HG02970 (cell line): Measurements from ENCODE around the gene SLC35E4.
"Not testable (repeated sequence)": the region's sequence is repeated elsewhere in the genome, so short reads cannot be mapped to it uniquely, and the experiment has no call there.

ENCODE experiments used
- ATAC-seq: cut with Tn5 transposase; IDR thresholded peaks from one replicate; pipeline ENCODE4 v1.9.1; 2021; ENCODE audit warnings: mild to moderate bottlenecking, moderate library complexity, moderate number of reproducible peaks; ENCODE audit not compliant: unreplicated experiment, low FRiP score

SLC35E4 gene, protein sequence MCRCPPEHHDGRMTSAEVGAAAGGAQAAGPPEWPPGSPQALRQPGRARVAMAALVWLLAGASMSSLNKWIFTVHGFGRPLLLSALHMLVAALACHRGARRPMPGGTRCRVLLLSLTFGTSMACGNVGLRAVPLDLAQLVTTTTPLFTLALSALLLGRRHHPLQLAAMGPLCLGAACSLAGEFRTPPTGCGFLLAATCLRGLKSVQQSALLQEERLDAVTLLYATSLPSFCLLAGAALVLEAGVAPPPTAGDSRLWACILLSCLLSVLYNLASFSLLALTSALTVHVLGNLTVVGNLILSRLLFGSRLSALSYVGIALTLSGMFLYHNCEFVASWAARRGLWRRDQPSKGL

DNA sequence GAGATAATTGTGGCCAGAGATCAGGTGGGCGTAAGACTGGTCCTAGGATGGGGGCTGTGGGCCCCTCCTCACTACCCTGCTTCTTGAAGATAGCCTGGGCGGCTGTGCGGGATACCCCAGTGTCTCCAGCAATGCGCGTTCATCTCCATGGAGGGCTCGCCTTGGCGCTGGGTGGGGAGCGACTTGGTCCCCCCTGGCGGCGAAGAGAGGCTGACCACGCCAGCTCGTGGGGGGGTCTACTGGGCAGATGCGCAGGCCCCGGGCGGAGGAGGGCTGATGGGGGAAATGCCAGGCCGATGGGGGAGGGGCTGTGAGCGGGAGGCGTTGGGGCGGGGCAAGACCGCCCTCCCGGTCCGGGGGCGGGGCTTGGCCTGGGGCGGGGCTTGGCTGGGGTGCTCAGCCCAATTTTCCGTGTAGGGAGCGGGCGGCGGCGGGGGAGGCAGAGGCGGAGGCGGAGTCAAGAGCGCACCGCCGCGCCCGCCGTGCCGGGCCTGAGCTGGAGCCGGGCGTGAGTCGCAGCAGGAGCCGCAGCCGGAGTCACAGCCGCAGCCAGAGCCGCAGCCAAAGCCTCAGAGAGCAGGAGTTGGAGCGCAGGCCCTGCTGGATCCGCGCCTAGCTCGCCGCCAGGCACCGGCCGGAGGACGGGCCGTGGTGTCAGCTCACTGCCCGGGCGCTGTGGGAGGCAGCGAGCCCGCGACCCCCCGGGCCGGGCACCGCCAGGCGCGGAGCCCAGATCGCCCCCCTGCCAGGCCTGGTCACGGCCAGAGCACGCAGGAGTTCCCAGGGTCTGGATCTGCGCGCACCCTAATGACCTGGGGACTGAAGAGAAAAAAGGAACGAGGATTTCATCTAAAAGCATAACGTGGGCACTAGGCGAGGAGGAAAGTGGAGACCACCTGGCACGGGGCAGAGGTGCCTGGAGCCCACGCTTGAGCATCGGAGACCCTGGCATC, at the start of gene SLC35E4:
Gene SLC35E4 (plus strand): TSS at position 509 of the 953 bp plus-strand sequence. CDS start 670 bp downstream, outside the sequence.
- ATAC-seq, result peak; percentile 64

DNA sequence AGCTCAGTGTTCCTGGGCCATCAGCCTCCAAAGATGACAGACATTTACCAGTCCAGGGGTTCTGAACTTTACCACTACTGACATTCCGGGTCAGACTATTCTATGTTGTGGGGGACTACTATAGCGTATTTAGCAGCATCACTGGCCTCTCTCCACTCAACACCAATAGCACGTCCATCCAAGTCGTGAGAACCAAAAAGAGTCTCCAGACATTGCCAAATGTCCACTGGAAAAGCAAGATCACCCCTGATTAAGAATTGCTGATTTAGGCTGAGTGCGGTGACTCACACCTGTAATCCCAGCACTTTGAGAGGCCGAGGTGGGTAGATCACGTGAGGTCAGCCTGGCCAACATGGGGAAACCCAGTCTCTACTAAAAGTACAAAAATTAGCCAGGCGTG, 49.2 kb upstream of the SLC35E4 start:
- ATAC-seq, result no peak

DNA sequence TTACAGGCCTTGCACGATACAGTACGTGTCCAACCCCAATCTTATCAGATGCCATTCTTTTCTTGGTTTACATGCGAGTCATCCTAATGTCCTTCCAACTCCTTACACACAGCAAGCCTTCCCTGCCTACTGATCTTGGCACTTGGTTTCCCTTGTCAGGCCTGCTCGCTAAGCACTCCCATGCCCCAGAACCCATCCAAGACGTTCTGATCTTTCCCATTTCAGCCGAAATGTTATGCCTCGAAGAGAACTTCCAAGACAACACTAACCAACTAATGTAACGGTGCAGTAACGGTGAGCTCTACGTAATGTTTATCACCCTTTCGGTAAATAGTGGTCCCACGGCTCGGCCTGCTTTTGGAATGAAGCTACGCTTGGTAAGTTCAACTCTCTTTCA, 44.4 kb upstream of the SLC35E4 start:
- ATAC-seq, result no peak

DNA sequence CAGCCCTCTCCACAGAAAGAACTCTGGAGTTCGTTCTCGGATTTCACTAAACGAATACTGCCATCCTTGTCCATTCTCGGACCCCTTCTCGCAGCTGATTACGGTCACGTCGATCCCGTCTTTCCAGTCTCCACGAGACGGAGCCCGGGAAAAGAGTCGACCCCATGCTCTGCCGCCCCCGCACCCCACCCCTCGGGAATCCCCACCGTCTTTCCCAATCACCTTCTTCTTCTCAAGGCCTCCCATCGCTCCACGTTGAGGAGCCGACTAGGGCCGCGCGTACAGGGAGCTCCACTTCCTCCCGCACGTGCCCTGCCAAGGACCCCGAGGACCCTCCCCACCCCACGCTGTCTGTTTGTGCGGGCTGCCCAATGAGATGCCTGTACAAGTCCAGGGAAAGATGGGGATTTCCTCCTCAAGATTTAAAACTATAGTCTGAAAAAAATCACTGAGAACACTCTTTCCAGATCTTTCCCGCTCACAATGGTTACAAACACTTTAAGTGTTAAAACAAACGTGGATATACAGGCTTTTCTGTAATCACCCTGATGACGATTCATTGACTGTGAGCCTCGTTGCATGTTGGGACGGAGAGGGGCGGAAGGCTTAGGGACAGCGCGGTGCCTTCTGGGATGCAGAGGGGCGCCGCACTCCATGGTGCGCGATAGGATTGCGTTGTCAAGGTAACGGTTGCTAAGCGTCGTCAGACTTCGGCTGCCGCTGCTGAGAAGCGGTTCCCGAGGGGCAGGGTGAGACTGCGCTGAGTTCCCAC, 43.8 kb upstream of the SLC35E4 start, which contains the start of gene PES1:
Gene PES1 (minus strand): TSS at position 323 of the 772 bp plus-strand sequence. CDS start 77 bp downstream, at position 246.
- ATAC-seq, result peak; percentile 96

DNA sequence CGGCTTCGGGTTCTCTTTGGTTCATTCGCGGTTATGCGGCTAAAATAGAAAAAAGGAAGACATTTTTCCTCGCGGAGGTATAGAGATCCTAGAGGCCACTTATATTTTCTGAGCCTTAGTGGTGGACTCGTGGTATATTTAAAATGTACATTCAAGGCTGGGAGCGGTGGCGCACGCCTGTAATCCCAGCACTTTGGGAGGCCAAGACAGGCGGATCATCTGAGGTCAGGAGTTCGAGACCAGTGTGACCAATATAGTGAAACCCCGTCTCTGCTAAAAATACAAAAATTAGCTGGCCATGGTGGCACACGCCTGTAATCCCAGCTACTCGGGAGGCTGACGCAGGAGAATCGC, 43.2 kb upstream of the SLC35E4 start:
- not testable (repeated sequence) for ATAC-seq

DNA sequence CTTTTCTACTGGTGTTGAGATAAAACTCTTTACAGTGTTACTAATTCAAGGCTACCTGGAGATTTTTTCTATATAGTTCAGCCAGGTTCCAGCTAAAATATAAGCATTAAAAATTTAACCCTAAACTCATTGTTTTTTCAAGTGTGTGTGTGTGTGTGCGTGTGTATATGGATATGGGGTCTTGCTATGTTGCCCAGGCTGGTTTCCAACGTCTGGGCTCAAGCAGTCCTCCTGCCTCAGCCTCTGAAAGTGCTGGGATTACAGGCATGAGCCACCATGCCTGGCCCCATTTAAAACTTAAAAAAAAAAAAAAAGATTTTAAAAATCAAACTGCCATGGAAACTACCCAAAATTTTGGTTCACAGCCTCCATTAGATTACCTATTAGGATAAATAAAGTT, 39.4 kb upstream of the SLC35E4 start:
- no peak for ATAC-seq

DNA sequence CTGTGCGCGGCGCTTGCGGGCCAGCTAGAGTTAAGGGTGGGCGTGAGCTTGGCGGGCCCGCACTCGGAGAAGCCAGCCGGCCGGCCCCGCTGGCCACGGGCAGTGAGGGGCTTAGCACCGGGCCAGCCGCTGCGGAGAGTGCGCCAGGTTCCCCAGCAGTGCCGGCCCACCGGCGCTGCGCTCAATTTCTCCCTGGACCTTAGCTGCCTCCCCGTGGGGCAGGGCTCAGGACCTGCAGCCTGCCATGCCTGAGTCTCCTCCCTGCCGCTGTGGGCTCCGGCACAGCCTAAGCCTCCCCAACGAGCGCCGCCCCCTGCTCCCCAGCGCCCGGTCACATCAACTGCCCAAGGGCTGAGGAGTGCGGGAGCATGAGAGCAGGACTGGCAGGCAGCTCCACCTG, 38.7 kb upstream of the SLC35E4 start:
- ATAC-seq, result no peak

DNA sequence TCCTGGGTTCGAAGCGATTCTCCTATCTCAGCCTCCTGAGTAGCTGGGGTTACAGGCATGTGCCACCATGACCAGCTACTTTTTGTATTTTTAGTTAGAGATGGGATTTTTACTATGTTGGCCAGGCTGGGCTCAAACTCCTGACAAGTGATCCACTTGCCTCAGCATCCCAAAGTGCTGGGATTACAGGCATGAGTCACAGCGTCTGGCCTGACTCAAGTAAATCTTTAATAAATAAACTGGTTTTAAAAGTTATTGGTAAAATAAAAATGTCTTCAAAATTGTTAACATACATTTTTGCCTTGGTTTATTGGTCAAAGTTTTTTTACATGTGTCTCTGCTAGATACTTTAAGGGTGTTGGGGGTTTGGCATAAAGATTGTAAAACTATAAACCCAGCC, 36.6 kb upstream of the SLC35E4 start:
- no peak for ATAC-seq

DNA sequence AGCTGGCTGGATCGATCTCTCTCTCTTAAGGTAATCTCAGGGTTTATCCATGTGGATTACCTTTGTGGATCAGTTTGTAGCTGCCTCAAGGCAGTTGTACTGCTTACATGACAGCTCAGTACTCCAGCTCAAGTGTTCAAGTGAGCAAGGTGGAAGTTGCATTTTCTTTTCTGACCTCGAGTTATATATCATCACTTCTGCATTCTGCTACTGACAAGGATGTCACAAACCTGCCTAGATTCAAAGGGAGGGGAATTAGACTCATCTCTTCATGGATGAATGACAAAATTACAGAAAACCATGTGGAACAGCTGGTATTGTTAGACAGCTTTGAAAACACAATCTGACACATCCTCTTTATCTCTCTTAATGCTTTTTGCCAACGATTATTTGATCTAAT, 34.7 kb upstream of the SLC35E4 start:
- ATAC-seq, result no peak

DNA sequence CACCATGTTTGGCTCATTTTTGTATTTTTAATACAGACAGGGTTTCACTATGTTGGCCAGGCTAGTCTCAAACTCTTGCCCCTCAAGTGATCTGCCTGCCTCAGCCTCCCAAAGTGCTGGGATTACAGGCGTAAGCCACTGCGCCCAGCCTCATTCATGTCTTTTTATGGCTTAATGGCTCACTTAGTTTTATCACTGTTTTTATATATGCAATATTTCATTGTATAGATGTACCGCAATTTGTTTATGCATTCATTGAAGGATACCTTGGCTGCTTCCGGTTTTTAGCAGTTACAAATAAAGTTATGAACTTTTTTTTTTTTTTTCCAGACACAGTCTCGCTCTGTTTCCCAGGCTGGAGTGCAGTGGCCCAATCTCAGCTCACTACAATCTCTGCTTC, 34.1 kb upstream of the SLC35E4 start:
- ATAC-seq, result no peak

DNA sequence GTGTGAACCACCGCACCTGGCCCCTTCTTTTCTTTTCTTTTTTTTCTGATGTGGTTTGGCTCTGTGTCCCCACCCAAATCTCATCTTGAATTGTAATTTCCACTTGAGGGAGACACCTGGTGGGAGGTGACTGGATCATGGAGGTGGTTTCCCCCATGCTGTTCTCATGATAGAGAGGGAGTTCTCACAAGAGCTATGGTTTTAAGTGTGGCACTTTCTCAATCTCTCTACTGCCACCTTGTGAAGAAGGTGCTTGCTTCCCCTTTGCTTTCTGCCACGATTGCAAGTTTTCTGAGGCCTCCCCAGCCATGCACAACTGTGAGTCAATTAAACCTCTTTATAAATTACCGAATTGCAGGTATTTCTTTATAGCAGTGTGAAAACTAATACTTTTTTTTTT, 33.5 kb upstream of the SLC35E4 start:
- no peak for ATAC-seq

DNA sequence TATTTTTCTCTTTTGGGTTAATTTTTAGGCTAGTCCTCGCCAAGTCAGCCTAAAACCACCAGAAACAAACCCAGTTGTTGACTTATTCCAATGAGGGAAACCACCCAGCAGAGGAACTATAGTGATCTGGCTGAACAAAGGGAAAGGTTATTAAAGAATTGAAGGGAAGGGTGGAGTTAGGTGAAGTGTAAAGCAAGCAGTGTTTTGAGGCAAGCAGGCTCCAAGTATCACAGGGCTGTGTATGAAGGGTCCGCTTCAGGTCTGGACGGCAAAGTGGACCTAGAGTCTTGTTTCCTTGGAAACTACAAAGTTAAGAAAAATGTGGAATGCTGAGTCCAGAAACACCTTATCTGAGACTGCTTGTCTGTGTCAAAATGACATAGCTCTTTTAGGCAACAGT, 31.8 kb upstream of the SLC35E4 start:
- ATAC-seq, result no peak

DNA sequence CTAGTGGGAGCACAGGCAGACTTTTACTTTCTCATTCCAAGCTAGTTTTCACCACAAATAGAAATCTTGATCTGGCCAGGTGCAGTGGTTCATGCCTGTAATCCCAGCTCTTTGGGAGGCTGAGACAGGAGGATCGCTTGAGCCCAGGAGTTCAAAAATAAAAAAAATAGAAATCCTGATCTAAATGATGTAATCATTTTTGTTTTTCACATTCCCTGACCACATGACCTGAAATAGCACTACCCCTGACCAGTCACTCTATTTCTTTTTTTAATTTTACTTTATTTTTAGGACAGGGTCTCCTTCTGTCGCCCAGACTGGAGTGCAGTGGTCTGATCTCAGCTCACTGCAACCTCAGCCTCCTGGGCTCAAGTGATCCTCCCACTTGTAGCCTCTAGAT, 30.9 kb upstream of the SLC35E4 start:
- no peak for ATAC-seq

DNA sequence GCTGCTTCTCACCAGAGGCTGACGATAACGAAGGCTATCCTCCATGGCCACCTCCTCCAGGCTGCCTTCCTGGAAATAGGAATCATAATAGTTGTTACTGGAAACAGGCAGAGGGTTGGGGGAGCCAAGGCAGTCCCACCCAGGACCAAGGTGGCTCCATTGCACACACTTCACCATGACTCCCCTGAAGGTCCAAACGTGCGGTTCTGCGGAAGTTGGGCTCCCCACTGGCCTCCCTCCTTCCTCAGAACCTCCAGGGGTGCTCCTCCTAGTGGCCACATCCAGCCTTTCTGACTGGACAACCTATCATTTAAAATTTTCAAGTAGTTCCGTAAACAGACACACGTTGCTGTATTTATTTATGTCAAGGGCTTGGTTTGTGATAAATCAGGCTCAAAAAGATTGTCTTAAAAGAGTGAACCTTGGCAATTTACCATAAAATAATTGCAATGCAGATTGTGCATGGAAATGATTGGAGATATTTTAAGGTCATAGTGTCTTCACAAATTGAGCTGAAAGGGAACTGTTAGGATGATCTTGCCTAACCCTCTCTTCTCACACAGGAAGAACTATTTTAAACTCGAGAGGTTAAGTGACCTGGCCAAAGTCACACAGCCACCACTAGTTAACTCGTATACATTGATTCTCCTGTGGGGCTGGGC, 30.0 kb upstream of the SLC35E4 start:
- no peak for ATAC-seq

DNA sequence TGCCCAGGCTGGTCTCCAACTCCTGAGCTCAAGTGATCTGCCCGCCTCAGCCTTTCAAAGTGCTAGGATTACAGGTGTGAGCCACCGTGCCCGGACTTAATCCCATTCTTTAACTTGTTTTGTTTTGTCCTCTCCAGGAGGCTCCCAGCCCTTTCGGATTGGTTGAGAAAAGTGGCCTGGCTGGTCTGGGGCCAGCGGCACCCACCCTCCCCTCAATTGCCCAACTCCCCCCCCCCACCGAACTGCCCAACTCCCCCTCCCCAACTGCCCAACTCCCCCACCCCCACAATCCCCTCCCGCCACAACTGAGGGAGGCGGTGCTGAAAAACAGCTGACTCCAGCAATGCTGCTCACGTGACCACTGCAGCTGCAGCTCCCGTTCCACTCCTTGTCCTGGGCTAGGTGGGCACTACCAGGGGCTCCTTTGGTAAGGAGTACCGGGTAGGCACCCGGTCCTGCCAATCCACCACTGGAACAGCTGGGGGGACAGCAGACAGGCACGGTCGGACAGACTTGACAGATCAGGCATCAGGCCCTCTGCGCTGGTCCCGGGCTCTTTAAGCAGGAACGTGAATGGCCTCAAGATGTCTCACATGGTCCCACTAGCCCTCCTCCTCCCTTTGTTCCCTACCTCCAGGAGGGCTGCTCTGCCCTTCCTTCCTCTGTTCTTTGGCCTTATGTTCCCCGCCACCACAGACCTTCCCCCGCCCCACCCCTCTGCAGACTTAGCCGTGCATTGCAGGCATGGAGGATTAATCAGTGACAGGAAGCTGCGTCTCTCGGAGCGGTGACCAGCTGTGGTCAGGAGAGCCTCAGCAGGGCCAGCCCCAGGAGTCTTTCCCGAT, 28.9 kb upstream of the SLC35E4 start, which contains the start of gene TCN2:
Gene TCN2 (plus strand): TSS at position 720 of the 845 bp plus-strand sequence. CDS start 158 bp downstream, outside the sequence.
- ATAC-seq, result no peak

DNA sequence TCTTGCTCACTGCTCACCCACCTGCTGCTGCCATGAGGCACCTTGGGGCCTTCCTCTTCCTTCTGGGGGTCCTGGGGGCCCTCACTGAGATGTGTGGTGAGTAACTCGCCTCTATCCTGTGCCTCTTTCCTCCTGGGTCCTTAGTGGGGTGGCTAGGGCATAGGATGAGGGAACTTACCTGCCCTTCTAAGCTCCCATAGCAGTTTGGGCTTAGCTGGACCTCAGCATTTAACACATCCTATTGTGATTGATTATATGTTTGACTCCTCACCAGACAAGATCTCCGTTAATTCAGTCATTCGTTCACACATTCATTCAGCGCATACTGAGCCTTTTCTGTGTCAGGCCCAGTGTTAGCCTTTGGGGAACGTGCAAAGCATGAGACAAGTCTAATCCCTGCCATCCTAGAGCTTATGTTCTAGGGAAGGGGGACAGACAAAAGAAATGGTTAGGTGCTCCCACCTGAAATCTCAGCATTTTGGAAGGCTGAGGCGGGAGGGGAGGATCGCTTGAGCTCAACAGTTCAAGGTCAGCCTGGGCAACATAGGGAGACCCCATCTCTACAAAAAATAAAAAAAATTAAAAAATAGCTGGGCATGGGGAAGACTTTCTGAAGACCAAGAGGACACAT, 28.2 kb upstream of the SLC35E4 start:
- ATAC-seq, result no peak

DNA sequence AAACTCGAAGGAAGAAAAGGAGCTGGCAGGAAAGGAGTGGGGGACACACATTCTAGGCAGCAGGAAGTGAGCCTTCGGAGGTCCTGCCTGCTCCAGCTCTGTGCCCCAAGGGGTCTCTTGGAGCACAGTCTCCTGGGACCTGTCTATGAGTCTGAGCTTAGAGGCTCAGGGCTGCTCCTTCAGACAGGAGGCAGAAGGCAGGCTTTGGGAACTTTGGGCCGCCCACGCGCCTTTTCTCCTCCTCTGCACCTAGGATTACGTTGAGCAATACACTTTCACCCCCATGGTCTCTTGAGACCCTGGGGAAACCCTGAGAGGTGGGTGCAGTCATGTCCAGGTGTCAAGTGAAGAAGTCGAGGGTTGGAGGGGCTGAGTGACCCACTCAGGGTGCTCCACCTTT, 27.6 kb upstream of the SLC35E4 start:
- ATAC-seq, result no peak

DNA sequence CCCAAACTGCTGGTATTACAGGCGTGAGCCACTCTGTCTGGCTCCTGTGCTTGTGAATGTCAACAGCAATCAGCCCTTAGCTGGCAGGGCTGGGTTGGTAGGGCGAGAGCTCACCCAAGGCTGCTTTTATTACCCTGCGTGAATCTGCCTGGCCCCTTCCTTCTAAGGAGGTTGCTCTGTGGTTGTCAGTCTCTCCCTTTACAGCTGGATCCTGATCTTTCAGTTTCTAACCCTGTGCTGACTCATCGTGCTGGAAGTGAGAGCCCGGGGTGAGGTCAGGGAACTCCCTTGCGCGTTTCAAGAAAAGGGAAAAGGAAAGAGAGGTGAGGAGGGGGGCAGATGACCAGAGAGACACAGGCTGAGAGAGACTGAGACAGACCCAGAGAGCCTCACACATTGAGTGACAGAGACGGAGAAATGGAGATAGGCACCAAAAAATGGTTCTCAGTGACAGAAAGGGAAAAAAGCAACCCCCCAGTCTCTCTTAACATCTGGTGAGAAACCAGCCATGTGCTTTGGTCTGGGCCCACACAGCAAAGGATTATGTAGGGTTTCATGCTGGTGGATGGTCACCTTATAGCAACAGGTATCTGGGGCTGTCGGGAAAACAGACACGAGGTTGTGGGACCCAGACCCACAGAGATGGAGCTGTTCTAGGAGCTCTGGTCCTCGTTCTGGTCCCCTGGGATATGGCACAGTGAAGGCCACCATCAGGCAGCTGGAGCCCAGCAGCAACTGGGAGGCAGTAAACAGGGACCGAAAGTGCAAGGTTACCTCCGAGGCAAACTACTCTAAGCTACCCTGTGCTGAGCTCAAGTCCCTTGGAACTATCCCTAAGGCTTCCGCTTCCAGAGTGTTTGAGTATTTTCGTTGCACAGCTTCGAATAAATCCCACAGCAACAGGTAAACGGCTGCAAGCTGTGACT, 26.1 kb upstream of the SLC35E4 start:
- ATAC-seq, result no peak
